ENCODE results near the gene NOS1. TPM values are rescaled to one million over a fixed set of nuclear protein-coding genes. Genes with fewer than 3 reads are reported as not detected.

NOS1 gene
- total RNA-seq, 1 experiment from 2014 or later, result not detected

DNA sequence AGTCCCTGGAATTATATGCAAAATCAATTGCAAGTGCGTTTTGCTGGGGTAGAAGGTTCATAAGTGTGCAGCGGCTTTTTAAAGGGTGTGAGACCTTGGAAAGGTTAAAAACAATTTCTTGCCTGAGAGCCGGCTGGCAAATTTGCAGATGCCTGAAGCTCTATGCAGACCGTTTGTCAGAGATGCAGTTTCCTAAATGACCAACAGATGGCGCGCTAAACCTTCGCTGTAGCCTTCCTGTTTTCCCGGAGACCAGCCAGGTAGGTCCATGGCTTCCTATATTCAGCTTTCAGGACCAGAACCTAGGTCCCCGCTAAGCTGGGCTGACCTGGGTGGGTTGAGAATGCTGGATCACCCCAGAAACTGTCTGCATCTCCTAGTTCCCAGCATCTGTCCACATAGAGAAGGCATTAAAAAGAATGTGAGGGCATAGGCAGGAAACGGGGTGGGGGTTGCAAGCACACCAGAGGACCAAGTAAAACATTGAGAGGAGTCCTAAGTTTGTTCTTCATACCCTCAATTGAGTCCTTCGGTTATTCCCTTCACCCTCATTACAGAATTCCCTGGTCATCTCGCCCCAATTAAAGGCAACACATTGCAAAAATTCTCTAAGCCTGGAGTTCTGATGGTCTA lies 5.7 kb upstream of the NOS1 start:
- no peaks in the 10 kb centered on the region for H3K9me3 ChIP-seq
- BruUV-seq (replicated peaks), result no TSS peak
- Mint-ChIP-seq H3K36me3 (ENCODE audit: insufficient read depth, unreplicated experiment) (no peaks in the 10 kb centered on the region), H3K4me1 (ENCODE audit: low read depth, unreplicated experiment) (no peaks in the 10 kb centered on the region), H3K27ac (ENCODE audit: unreplicated experiment) (no peak overlapping the region), H3K9me3 (ENCODE audit: unreplicated experiment) (no peaks in the 10 kb centered on the region), H3K27me3 (ENCODE audit: insufficient read depth, unreplicated experiment) (peaks cover 19% of the 10 kb centered on the region), H3K4me3 (ENCODE audit: unreplicated experiment) (no peak overlapping the region)
- no peaks in the 10 kb centered on the region for H3K36me3 ChIP-seq (ENCODE audit: control insufficient read depth, insufficient read depth, low read length)
- intact Hi-C loops (cut with micrococcal nuclease; ENCODE audit: unreplicated experiment), result loop anchor here (1.0 to 5.0 kb wide), 4 partner anchors 155 to 485 kb away; no protein-coding TSS in a partner anchor
- TF ChIP-seq, protein P1, sequence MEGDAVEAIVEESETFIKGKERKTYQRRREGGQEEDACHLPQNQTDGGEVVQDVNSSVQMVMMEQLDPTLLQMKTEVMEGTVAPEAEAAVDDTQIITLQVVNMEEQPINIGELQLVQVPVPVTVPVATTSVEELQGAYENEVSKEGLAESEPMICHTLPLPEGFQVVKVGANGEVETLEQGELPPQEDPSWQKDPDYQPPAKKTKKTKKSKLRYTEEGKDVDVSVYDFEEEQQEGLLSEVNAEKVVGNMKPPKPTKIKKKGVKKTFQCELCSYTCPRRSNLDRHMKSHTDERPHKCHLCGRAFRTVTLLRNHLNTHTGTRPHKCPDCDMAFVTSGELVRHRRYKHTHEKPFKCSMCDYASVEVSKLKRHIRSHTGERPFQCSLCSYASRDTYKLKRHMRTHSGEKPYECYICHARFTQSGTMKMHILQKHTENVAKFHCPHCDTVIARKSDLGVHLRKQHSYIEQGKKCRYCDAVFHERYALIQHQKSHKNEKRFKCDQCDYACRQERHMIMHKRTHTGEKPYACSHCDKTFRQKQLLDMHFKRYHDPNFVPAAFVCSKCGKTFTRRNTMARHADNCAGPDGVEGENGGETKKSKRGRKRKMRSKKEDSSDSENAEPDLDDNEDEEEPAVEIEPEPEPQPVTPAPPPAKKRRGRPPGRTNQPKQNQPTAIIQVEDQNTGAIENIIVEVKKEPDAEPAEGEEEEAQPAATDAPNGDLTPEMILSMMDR (IDR thresholded peaks at IDR 0.05; ENCODE audit: insufficient read depth in 1 of 2, low read depth in 1 of 2, low read length in 1 of 2, severe bottlenecking in 1 of 2, unreplicated experiment in 1 of 2), result peak; percentile 76 to 92
- ChIA-PET CTCF (interaction anchor here (0.6 to 3.4 kb wide), 13 partner anchors 15 to 1695 kb away, joined by 3 to 42 read pairs (median 4); no protein-coding TSS in a partner anchor), POLR2A (no interaction called here)
- no peaks in the 10 kb centered on the region; the same call in 1 of the 2 replicates for H3K27me3 ChIP-seq (replicated peaks; ENCODE audit: control insufficient read depth, insufficient read depth, low read length)
- peak; percentile 69 to 81 for DNase-seq
- H3K4me3 ChIP-seq (ENCODE audit: low read depth, low read length), result no peak overlapping the region
- no peaks in the 10 kb centered on the region for H3K4me1 ChIP-seq

DNA sequence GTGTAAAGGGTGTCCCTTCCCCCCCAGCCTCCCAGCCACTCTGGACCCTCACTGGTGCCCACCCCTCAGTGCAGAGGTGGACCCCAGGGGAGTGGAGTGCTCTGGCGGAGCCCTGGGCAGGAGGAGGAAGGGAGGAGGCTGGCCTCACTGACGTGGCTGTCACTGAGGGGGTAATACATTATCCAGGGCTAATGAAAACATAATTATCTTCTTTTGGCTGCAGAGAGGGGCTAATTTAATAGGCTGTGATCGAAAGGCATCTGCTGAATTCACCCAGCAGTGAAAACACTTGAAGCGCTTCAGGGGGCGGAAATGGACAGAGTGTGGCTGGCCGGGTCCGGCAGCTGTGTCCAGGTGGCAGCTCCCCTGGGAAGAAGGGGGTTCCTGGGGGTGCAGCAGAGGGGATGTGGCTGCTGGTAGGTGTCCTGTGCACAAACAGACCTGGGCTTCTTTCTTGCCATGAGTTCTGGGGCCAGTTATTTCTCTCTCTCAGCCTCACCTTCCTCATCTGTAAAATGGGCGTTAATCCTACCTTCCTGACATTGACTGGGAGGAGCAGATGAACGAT lies 3.7 kb upstream of the NOS1 start:
- Histone ChIP-seq H3K36me3 (ENCODE audit: control insufficient read depth, insufficient read depth, low read length) (no peaks in the 10 kb centered on the region), H3K4me1 (no peaks in the 10 kb centered on the region), H3K9me3 (no peaks in the 10 kb centered on the region), H3K27me3 (replicated peaks; ENCODE audit: control insufficient read depth, insufficient read depth, low read length) (no peaks in the 10 kb centered on the region; the same call in 1 of the 2 replicates), H3K4me3 (ENCODE audit: low read depth, low read length) (no peak overlapping the region)
- ChIA-PET POLR2A (no interaction called here), CTCF (no interaction called here)
- Mint-ChIP-seq H3K36me3 (ENCODE audit: insufficient read depth, unreplicated experiment) (no peaks in the 10 kb centered on the region), H3K27me3 (ENCODE audit: insufficient read depth, unreplicated experiment) (peaks cover 20% of the 10 kb centered on the region), H3K27ac (ENCODE audit: unreplicated experiment) (no peak overlapping the region), H3K4me3 (ENCODE audit: unreplicated experiment) (no peak overlapping the region), H3K9me3 (ENCODE audit: unreplicated experiment) (no peaks in the 10 kb centered on the region), H3K4me1 (ENCODE audit: low read depth, unreplicated experiment) (no peaks in the 10 kb centered on the region)
- TF ChIP-seq, protein P1 (IDR thresholded peaks at IDR 0.05; ENCODE audit: insufficient read depth in 1 of 2, low read depth in 1 of 2, low read length in 1 of 2, severe bottlenecking in 1 of 2, unreplicated experiment in 1 of 2), result no peak
- no TSS peak for BruUV-seq (replicated peaks)
- intact Hi-C loops (cut with micrococcal nuclease; ENCODE audit: unreplicated experiment), result loop anchor here (5.0 kb wide), 1 partner anchor 487 kb away; no protein-coding TSS in a partner anchor
- no peak for DNase-seq

DNA sequence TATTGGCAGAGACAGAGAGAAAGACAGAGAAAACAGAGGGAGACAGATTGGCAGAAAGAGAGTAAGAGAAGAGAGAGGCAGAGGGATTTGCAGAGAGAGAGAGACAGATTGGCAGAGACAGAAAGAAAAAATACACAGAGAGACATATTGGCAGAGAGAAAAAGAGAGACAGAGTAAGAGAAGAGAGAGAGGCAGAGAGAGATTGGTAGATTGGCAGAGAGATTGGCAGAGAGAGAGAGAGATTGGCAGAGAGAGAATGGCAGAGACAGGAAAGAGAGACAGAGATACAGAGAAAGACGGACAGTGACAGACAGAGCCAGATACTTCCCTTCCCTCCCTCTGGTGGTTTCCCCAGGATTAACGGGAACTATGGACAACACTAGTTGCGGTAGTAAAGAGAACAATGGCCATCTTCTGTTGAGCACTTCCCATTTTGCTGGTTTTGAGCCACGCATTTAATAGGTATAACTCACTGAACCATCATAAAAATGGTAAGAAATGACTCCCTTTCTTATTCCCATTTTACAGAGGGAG lies 2.6 kb upstream of the NOS1 start:
- no peaks in the 10 kb centered on the region for H3K4me1 Mint-ChIP-seq (ENCODE audit: low read depth, unreplicated experiment)
- no peaks in the 10 kb centered on the region for H3K9me3 Mint-ChIP-seq (ENCODE audit: unreplicated experiment)
- no peak overlapping the region for H3K4me3 Mint-ChIP-seq (ENCODE audit: unreplicated experiment)
- H3K4me3 ChIP-seq (ENCODE audit: low read depth, low read length), result no peak overlapping the region
- H3K27me3 Mint-ChIP-seq (ENCODE audit: insufficient read depth, unreplicated experiment), result peaks cover 19% of the 10 kb centered on the region
- H3K4me1 ChIP-seq, result no peaks in the 10 kb centered on the region
- no peak overlapping the region for H3K27ac Mint-ChIP-seq (ENCODE audit: unreplicated experiment)
- H3K36me3 Mint-ChIP-seq (ENCODE audit: insufficient read depth, unreplicated experiment), result no peaks in the 10 kb centered on the region
- TF ChIP-seq, protein P1 (IDR thresholded peaks at IDR 0.05; ENCODE audit: insufficient read depth in 1 of 2, low read depth in 1 of 2, low read length in 1 of 2, severe bottlenecking in 1 of 2, unreplicated experiment in 1 of 2), result peak in 1 of 2 experiments; percentile 19
- H3K9me3 ChIP-seq, result no peaks in the 10 kb centered on the region
- no peaks in the 10 kb centered on the region; the same call in 1 of the 2 replicates for H3K27me3 ChIP-seq (replicated peaks; ENCODE audit: control insufficient read depth, insufficient read depth, low read length)
- no TSS peak for BruUV-seq (replicated peaks)
- ChIA-PET CTCF (no interaction called here), POLR2A (no interaction called here)
- DNase-seq, result no peak
- H3K36me3 ChIP-seq (ENCODE audit: control insufficient read depth, insufficient read depth, low read length), result no peaks in the 10 kb centered on the region
- intact Hi-C loops (cut with micrococcal nuclease; ENCODE audit: unreplicated experiment), result no loop called here
